ENCODE measurements around the gene CFAP54.

GRCh38 chr12:96809522-96809921 is 320.1 kb downstream of the CFAP54 start:
- TF ChIP-seq ZNF114 (CRISPR knock-in tag; IDR thresholded peaks at IDR 0.05): no peak
- TF ChIP-seq EZH2 (IDR thresholded peaks at IDR 0.05; ENCODE audit: low read depth, unreplicated experiment): no peak
- TF ChIP-seq POLR2AphosphoS5 (IDR thresholded peaks at IDR 0.05; ENCODE audit: low read depth): no peak
- no peak for TF ChIP-seq CTCF (conservative IDR thresholded peaks at IDR 0.05; ENCODE audit: low read depth in 2 of 2)
- no peak for TF ChIP-seq JUNB (IDR thresholded peaks at IDR 0.05; ENCODE audit: unreplicated experiment)
- no peak for TF ChIP-seq NANOG (IDR thresholded peaks at IDR 0.05; ENCODE audit: borderline replicate concordance)
- TF ChIP-seq REST (IDR thresholded peaks at IDR 0.05; ENCODE audit: unreplicated experiment): no peak
- no peak for TF ChIP-seq ETS1 (IDR thresholded peaks at IDR 0.05)
- TF ChIP-seq CREB1 (CRISPR knock-in tag; IDR thresholded peaks at IDR 0.05; ENCODE audit: low read depth): no peak
- no peak for TF ChIP-seq EZH2phosphoT487 (IDR thresholded peaks at IDR 0.05; ENCODE audit: unreplicated experiment)
